Mesodermal cell (in vitro differentiated cells): ENCODE results near the gene COL23A1.

Experiments
- H3K27ac ChIP-seq: 2 replicates; pipeline ENCODE4 v1.7.0; 2013; ENCODE audit warnings: mild to moderate bottlenecking, low read depth, low read length, moderate library complexity; ENCODE audit not compliant: severe bottlenecking
- H3K36me3 ChIP-seq: 2 replicates; pipeline ENCODE4 v1.7.1; 2013; ENCODE audit warnings: mild to moderate bottlenecking, low read length, moderate library complexity; ENCODE audit not compliant: control insufficient read depth, insufficient read depth
- H3K4me1 ChIP-seq: one replicate; pipeline ENCODE4 v1.7.1; 2013; ENCODE audit warnings: mild to moderate bottlenecking, low read length; ENCODE audit not compliant: insufficient read depth, control insufficient read depth, poor library complexity, severe bottlenecking
- H3K4me3 ChIP-seq: 2 replicates; pipeline ENCODE4 v1.7.0; 2013; ENCODE audit warnings: low read length, control low read depth, mild to moderate bottlenecking; ENCODE audit not compliant: insufficient read depth, poor library complexity, severe bottlenecking; ENCODE audit errors: extremely low read depth
- H3K9me3 ChIP-seq: 2 replicates; pipeline ENCODE4 v1.7.1; 2013; ENCODE audit warnings: mild to moderate bottlenecking, low read length, moderate library complexity; ENCODE audit not compliant: control insufficient read depth
- WGBS, 2 experiments: methylation state at CpG; one replicate each; pipeline ENCODE4 v1.1.5; 2013; ENCODE audit warnings: missing lambda C conversion rate in 2 of 2; ENCODE audit not compliant: insufficient coverage in 2 of 2; 5-methylcytosine and 5-hydroxymethylcytosine counted together

Gene COL23A1

DNA sequence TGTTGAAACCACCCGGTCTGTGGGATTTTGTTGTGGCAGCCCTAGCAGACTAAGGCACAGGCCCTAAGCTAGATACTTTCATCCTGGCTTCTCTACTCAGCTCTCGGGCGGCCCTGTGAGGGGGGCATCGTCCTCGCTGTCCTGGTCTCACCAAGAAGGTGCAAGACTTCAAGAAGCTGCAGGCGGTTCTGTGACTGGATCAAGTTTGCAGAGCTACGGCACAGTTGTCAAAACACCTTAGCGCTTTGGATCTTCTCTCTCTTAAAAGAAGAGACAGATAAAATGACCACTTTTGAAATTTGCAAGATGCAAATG is 238.2 kb downstream of the COL23A1 start:
- Histone ChIP-seq H3K9me3 (no peaks in the 10 kb centered on the region), H3K27ac (no peak overlapping the region), H3K36me3 (no peaks in the 10 kb centered on the region), H3K4me1 (peaks cover 17% of the 10 kb centered on the region), H3K4me3 (no peak overlapping the region)
- WGBS, 2 experiments: 85 to 91% methylated on average over 4 to 7 of the region's 8 CpGs

GRCh38 chr5:178351221-178352034 is 238.8 kb downstream of the COL23A1 start:
- H3K27ac ChIP-seq: no peak overlapping the region
- WGBS, 2 experiments: 83 to 86% methylated on average over 16 to 17 of the region's 18 CpGs
- H3K36me3 ChIP-seq: no peaks in the 10 kb centered on the region
- H3K9me3 ChIP-seq: no peaks in the 10 kb centered on the region
- H3K4me3 ChIP-seq: no peak overlapping the region
- H3K4me1 ChIP-seq: peaks cover 12% of the 10 kb centered on the region

GRCh38 chr5:178350361-178351220 is 239.6 kb downstream of the COL23A1 start:
- Histone ChIP-seq H3K4me1 (peaks cover 12% of the 10 kb centered on the region), H3K9me3 (no peaks in the 10 kb centered on the region), H3K4me3 (no peak overlapping the region), H3K36me3 (no peaks in the 10 kb centered on the region), H3K27ac (no peak overlapping the region)
- 86 to 88% methylated on average over 23 to 26 of the region's 28 CpGs for WGBS, 2 experiments

DNA sequence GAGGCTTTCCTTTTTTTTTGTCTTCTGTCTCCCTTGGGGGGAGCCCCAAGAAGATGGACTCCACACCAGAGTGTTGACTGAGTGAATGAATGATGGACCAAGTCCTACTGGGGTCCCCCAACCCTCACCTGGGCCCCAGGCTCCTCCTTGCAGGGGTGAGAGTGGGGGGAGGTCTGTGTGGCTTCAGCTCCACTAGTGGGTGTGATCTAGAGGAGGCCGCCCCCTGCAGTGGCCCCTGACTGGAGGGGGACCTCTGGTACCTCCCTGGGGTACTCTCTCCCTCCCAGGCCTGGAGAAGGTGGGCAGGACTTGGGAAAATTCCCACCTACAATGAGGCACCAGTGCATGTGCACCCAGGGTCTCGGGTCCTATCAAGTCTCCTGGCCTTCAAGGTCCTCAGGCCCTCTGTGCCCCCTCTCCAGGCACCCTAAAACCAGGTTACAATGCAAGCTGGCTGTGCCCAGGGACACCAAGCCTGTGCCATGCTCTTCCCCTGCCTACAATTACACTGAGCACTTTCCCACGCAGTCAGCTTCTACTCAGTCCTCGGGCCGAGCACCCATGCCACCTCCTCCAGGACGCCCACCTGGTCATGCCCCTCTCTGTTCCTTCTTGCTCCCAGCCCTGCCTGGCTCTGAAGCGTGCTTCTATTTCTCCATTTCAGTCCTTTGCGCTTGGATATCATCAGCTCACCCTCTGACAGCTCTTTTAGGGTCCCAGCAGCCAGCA is 240.4 kb downstream of the COL23A1 start:
- 92 to 95% methylated on average over 6 to 7 of the region's 8 CpGs for WGBS, 2 experiments
- no peaks in the 10 kb centered on the region for H3K36me3 ChIP-seq
- no peak overlapping the region for H3K27ac ChIP-seq
- no peak overlapping the region for H3K4me3 ChIP-seq
- H3K9me3 ChIP-seq: no peaks in the 10 kb centered on the region
- H3K4me1 ChIP-seq: peaks cover 12% of the 10 kb centered on the region

DNA sequence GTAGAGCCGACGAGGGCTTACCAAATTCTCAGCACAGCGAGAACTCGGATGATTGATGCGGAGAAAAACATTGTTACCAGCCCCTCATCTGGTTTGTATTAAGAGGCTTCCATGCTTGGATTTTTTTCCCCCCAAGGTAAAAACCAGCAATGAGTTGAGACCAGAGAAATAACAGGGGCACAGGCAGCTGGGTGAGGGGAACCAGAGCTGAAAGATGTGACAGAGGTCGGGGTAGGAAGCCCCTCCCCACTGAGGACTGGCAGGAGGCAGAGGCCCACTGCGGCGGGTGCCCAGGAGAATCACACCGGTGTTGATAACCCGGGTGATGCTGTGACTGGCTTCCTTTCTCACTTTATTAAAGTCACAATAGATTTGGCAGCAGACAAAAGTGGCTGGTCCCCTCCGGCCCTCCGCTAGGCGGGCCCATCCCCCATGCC is 241.1 kb downstream of the COL23A1 start:
- no peaks in the 10 kb centered on the region for H3K9me3 ChIP-seq
- H3K36me3 ChIP-seq: no peaks in the 10 kb centered on the region
- H3K27ac ChIP-seq: no peak overlapping the region
- WGBS, 2 experiments: 76 to 90% methylated on average over 9 to 12 of the region's 13 CpGs
- H3K4me1 ChIP-seq: peaks cover 12% of the 10 kb centered on the region
- H3K4me3 ChIP-seq: no peak overlapping the region

GRCh38 chr5:178348356-178349074 is 241.7 kb downstream of the COL23A1 start:
- Histone ChIP-seq H3K9me3 (no peaks in the 10 kb centered on the region), H3K36me3 (no peaks in the 10 kb centered on the region), H3K27ac (no peak overlapping the region), H3K4me1 (peaks cover 12% of the 10 kb centered on the region), H3K4me3 (no peak overlapping the region)
- WGBS, 2 experiments: 76 to 79% methylated on average over 13 to 14 of the region's 15 CpGs

DNA sequence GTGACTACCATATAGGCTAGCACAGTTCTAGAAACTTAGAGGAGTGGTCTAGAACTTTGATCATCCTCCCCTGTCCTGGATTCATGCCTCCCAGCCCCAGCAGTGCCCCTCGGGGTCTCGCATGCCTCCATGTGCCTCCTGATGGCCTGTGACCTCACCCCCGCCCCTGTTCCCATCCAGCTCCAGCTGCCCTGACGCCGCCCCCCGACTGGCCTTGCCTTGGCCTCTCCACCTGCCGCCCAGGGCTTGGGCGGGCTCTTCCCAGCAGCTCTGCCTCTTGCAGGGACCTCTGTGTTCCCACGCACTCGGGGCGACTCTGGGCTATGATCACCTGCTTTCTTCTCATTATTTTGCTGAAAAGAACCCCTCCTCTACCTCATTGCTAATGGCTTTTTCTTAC is 242.2 kb downstream of the COL23A1 start:
- Histone ChIP-seq H3K36me3 (no peaks in the 10 kb centered on the region), H3K4me3 (no peak overlapping the region), H3K4me1 (peaks cover 12% of the 10 kb centered on the region), H3K27ac (no peak overlapping the region), H3K9me3 (no peaks in the 10 kb centered on the region)
- 87 to 91% methylated on average over 7 to 10 of the region's 11 CpGs for WGBS, 2 experiments

DNA sequence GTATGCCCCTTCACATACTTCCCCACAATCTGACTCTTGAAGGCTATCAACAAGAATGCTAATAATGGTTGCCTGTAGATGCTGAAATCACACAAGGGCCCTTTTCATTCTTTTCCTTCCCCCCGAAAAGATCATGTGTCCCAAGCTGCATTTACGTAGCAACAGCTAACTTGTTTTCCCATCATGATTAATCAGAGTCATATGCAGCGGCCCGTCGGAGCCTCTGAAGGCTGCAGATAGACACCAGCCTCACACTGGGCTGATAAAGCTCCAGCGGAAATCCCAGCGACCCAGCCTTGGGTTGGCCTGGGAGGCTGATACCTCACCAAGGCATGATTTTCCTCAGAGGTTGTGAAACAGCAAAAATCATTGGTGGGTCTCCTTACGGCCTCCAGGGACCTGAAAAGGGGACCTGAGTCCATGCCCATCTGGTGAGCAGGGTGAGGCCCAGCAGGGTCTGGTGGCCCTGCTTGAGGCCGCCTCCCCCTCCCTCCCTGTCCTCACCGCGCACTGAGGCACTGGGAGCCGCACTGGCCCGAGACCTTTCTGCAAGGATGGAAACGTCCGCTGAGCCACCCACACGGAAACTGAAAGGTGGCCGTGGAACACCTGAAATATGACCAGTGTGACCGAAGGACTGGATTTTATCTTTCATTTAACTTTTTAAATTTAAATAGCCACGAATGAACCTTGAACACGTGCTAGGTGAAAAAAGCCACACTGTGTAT is 243.4 kb downstream of the COL23A1 start:
- WGBS, 2 experiments: 92 to 94% methylated on average over 20 of the region's 20 CpGs
- H3K4me1 ChIP-seq: peaks cover 12% of the 10 kb centered on the region
- no peak overlapping the region for H3K4me3 ChIP-seq
- no peaks in the 10 kb centered on the region for H3K36me3 ChIP-seq
- H3K9me3 ChIP-seq: no peaks in the 10 kb centered on the region
- no peak overlapping the region for H3K27ac ChIP-seq

GRCh38 chr5:178343306-178343705 is 246.9 kb downstream of the COL23A1 start:
- no peaks in the 10 kb centered on the region for H3K36me3 ChIP-seq
- WGBS, 2 experiments: 80 to 100% methylated on average over 1 of the region's 6 CpGs
- H3K9me3 ChIP-seq: no peaks in the 10 kb centered on the region
- H3K4me1 ChIP-seq: no peaks in the 10 kb centered on the region
- H3K4me3 ChIP-seq: no peak overlapping the region
- no peak overlapping the region for H3K27ac ChIP-seq

DNA sequence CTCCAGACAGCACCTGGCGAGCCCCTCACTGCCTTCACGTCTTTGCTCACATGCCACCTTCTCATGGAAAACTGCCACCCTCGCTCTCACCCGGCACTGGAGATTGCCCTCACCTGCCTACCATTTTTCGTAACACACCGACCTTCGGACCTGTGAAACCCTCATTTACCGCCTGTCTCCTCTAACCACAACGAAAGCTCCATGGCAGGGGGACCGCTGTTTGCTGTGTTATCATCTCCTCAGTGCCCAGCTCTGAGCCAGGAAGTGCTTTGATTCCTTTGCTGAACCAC is 248.4 kb downstream of the COL23A1 start:
- Histone ChIP-seq H3K9me3 (no peaks in the 10 kb centered on the region), H3K4me1 (no peaks in the 10 kb centered on the region), H3K4me3 (no peak overlapping the region), H3K27ac (no peak overlapping the region), H3K36me3 (no peaks in the 10 kb centered on the region)
- WGBS, 2 experiments: 93 to 96% methylated on average over 10 of the region's 10 CpGs
